Brain microvascular endothelial cell (primary cell): ENCODE results near the gene TAC3.
"Not testable (repeated sequence)": the region's sequence is repeated elsewhere in the genome, so short reads cannot be mapped to it uniquely, and the experiment has no call there.

Source experiments
- DNase-seq: peaks from one replicate; pipeline ENCODE4 v3.0.0-alpha.2; 2020
- H3K27ac ChIP-seq: fragments of 250-450 bp; sonication (Bioruptor Pico); 2 replicates; pipeline ENCODE4 v1.5.1; 2020; ENCODE audit warnings: mild to moderate bottlenecking, moderate library complexity
- H3K27me3 ChIP-seq: fragments of 250-450 bp; sonication (Bioruptor Pico); replicated peaks from 2 replicates; pipeline ENCODE4 v1.5.1; 2020; ENCODE audit warnings: mild to moderate bottlenecking
- H3K36me3 ChIP-seq: fragments of 250-450 bp; sonication (Bioruptor Pico); replicated peaks from 2 replicates; pipeline ENCODE4 v1.5.1; 2020; ENCODE audit warnings: mild to moderate bottlenecking
- H3K4me3 ChIP-seq: 2 replicates; pipeline ENCODE4 v1.5.1; 2011; ENCODE audit warnings: low read depth, mild to moderate bottlenecking, control low read depth, low read length, moderate library complexity
- CTCF ChIP-seq: IDR thresholded peaks from 2 replicates; pipeline ENCODE4 v1.5.1; 2011; ENCODE audit warnings: low read depth, mild to moderate bottlenecking, moderate library complexity, low read length, control low read depth, inconsistent platforms; ENCODE audit errors: missing control alignments
- in situ Hi-C: cut with HindIII; loops from 2 replicates; pipeline ENCODE4 v1.10.0; 2017; ENCODE audit warnings: low sequenced_read_pairs, low pct_ligation_motif_present

TAC3 gene

DNA sequence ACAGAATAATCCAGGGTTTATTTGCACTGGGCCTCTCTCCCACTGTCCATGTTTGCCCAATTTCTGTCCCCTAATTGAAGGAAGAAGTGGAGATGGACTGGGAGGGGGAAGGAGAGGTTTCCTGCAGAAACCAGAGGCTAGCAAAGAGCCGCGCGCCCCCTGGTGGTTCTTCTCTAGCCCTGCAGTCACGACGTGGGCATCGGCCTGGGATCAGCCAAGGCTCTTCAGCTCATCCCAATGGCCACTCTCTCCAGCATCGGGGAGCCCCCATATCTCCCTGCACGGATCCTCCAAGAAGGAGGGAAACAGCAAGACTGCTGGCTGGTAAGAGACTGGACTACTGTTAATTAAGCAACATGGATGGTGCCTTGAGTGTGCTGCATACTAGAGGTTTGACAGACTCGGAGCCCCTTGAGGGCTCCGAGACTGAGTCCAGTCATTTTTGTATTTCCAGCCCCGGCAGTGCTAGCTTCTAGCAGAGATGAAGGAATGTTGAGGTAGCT lies 28.7 kb downstream of the TAC3 start:
- H3K4me3 ChIP-seq = no peak overlapping the region

DNA sequence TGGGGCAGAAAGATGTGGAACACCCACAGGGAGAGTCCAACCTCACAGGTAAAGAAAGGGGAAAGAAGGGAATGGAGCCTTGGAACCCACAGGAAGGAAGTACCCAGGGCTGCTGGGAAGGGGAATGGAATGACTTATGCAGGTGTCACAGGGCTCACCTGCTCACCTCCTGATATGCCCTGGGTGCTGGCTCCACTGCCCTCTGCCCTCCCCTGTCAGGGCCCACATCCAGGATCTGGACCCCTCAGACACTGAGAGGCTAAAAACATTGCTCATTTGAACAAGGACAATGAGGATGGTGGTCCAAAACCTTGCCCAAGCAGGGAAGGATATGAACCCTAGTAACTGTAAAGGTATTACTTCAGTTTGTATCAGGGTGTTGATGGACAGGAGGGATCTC lies 29.3 kb downstream of the TAC3 start:
- no peak for DNase-seq
- in situ Hi-C loops = loop anchor here (25.0 kb wide), 1 partner anchor 225 kb away; the partner anchor contains the start of genes HSD17B6 and PRIM1
- TF ChIP-seq CTCF = no peak
- Histone ChIP-seq H3K27ac (no peak overlapping the region), H3K4me3 (no peak overlapping the region), H3K27me3 (no peaks in the 10 kb centered on the region), H3K36me3 (no peaks in the 10 kb centered on the region)

More for the DNA sequence above, 28.7 kb downstream of the TAC3 start:
- no peak overlapping the region for H3K27ac ChIP-seq
- TF ChIP-seq CTCF = peak; percentile 99
- no peaks in the 10 kb centered on the region for H3K27me3 ChIP-seq
- H3K36me3 ChIP-seq = no peaks in the 10 kb centered on the region
- in situ Hi-C loops = loop anchor here (25.0 kb wide), 1 partner anchor 225 kb away; the partner anchor contains the start of genes HSD17B6 and PRIM1
- peak; percentile 57 for DNase-seq

- H3K36me3 ChIP-seq, H3K27ac ChIP-seq, H3K27me3 ChIP-seq, H3K4me3 ChIP-seq: not testable (repeated sequence)
- peak; percentile 29 for DNase-seq
- in situ Hi-C loops = loop anchor here (25.0 kb wide), 1 partner anchor 223 kb away; the partner anchor contains the start of genes HSD17B6 and PRIM1
Observed at GRCh38 chr12:56985714-56986113, 30.6 kb downstream of the TAC3 start.

DNA sequence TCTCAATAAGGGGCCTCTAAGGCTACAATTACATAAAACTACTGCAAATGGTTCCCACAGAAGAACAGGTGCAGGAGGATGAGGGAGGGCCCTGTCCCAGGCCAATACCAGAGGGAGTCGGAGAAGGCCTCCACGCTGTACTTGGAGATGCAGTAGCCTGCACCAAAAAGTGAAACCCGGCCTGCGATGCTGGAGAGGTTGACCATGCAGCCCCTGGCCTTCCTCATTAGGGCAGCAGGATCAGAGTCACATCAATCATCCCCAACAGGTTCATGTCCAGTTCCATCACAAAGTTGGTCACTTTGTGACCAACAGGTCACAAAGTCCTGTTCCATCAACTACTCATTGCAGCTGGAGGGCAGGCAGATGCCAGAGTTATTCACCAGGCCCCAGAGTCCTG lies 32.9 kb downstream of the TAC3 start:
- H3K36me3 ChIP-seq = no peaks in the 10 kb centered on the region
- no peaks in the 10 kb centered on the region for H3K27me3 ChIP-seq
- in situ Hi-C loops = loop anchor here (25.0 kb wide), 1 partner anchor 221 kb away; the partner anchor contains the start of genes HSD17B6 and PRIM1
- no peak for DNase-seq
- TF ChIP-seq CTCF = no peak
- no peak overlapping the region for H3K27ac ChIP-seq
- no peak overlapping the region for H3K4me3 ChIP-seq

- not testable (repeated sequence) for H3K27me3 ChIP-seq, H3K4me3 ChIP-seq, H3K27ac ChIP-seq, DNase-seq, H3K36me3 ChIP-seq
- in situ Hi-C loops = loop anchor here (25.0 kb wide), 1 partner anchor 220 kb away; the partner anchor contains the start of genes HSD17B6 and PRIM1
Observed at GRCh38 chr12:56982578-56983236, 33.6 kb downstream of the TAC3 start.

DNA sequence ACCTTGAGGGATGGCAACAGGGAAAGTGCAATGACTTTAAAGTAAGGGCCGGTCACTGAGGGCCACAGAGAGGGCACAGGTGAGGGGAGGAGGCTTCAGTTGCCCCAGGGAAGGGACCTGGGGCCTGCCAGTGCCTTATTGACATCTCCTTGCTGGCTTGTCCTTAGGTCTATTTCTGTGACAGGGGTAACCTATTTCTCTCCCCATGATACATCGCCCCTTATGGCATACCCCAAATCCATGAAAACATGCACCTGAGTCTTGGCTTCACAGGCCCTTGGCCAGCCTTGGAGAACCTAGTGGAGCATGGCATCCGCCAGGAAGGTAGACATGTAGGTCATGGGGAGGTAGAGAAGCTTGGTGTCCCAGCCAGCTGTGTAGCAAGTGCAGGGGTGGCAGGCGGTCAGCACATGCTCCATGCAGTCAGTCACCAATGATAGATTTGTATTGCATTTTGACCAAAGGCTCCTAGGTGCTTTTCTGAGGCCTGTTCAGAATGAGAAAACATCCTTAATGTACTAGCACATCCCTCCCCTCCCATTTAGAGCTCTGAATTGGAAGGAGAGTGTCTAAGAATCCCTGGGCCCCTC lies 35.3 kb downstream of the TAC3 start:
- no peaks in the 10 kb centered on the region for H3K27me3 ChIP-seq
- H3K36me3 ChIP-seq = no peaks in the 10 kb centered on the region
- no peak for TF ChIP-seq CTCF
- no peak for DNase-seq
- no peak overlapping the region for H3K4me3 ChIP-seq
- in situ Hi-C loops = loop anchor here (25.0 kb wide), 1 partner anchor 219 kb away; the partner anchor contains the start of genes HSD17B6 and PRIM1
- H3K27ac ChIP-seq = no peak overlapping the region
